Natural killer cell (primary cell): ENCODE measurements around the gene NOL4L. TPM values are rescaled to one million over a fixed set of nuclear protein-coding genes. Genes with fewer than 3 reads are reported as not detected.

ENCODE experiments used
- ATAC-seq, 3 donors: fragments of 150-1000 bp in 2 of 3; fragments of 200-7000 bp in 1 of 3; cut with Tn5 transposase; 1 replicate in 1 of 3; 2 replicates in 2 of 3; pipeline ENCODE4 v1.10.0; 2021; ENCODE audit warnings: mild to moderate bottlenecking in 2 of 3, moderate library complexity in 2 of 3
- DNase-seq, 2 donors: peaks; one replicate each; pipeline versions ENCODE4 v3.0.0 to v3.0.0-alpha.2; 2013 to 2021; ENCODE audit warnings: mixed read lengths in 1 of 2
- H3K27ac ChIP-seq: one replicate; pipeline ENCODE4 v1.5.1; 2013; ENCODE audit warnings: mild to moderate bottlenecking, low read length
- H3K27me3 ChIP-seq: one replicate; pipeline ENCODE4 v1.6.1; 2013; ENCODE audit warnings: low read length; ENCODE audit not compliant: control insufficient read depth, insufficient read depth
- H3K36me3 ChIP-seq: one replicate; pipeline ENCODE4 v1.6.1; 2013; ENCODE audit warnings: low read length; ENCODE audit not compliant: control insufficient read depth, insufficient read depth
- H3K4me1 ChIP-seq: one replicate; pipeline ENCODE4 v1.6.1; 2013; ENCODE audit warnings: low read length; ENCODE audit not compliant: control insufficient read depth, insufficient read depth
- H3K4me3 ChIP-seq: one replicate; pipeline ENCODE4 v1.5.1; 2013; ENCODE audit warnings: low read length
- H3K9me3 ChIP-seq: one replicate; pipeline ENCODE4 v1.6.1; 2013; ENCODE audit warnings: low read length; ENCODE audit not compliant: control insufficient read depth, insufficient read depth
- H3K27ac Mint-ChIP-seq, 2 donors: one replicate each; pipeline ENCODE4 v1.8.0; 2022; ENCODE audit warnings: mild to moderate bottlenecking in 2 of 2, mixed read lengths in 2 of 2, moderate library complexity in 1 of 2
- H3K27me3 Mint-ChIP-seq, 2 donors: one replicate each; pipeline ENCODE4 v1.8.0; 2022; ENCODE audit warnings: low read depth in 2 of 2, mixed read lengths in 2 of 2
- H3K36me3 Mint-ChIP-seq: one replicate; pipeline ENCODE4 v1.8.0; 2022; ENCODE audit warnings: mixed read lengths
- H3K4me1 Mint-ChIP-seq, 2 donors: one replicate each; pipeline ENCODE4 v1.8.0; 2022; ENCODE audit warnings: mixed read lengths in 2 of 2
- H3K4me3 Mint-ChIP-seq: one replicate; pipeline ENCODE4 v1.8.0; 2022; ENCODE audit warnings: mild to moderate bottlenecking, moderate library complexity, mixed read lengths
- H3K9me3 Mint-ChIP-seq, 2 donors: one replicate each; pipeline ENCODE4 v1.8.0; 2022; ENCODE audit warnings: mixed read lengths in 2 of 2
- WGBS: methylation state at CpG from one replicate; pipeline ENCODE4 v1.1.7; 2013; ENCODE audit warnings: missing lambda C conversion rate; ENCODE audit not compliant: insufficient coverage; 5-methylcytosine and 5-hydroxymethylcytosine counted together
- intact Hi-C: fragments of 100-400 bp; cut with micrococcal nuclease; formaldehyde crosslinking; loops from one replicate; pipeline ENCODE4 v1.14.2; 2022
- total RNA-seq, 4 donors: library from RNA; stranded (reverse); fragments of 120-200 nt in 1 of 4; gene quantifications; one replicate each; pipeline versions ENCODE4 v1.2.3 to v1.2.4, GENCODE V29; 2013 to 2022
- TF ChIP-seq, protein P1 (sequence below): fragments of 200-600 bp; IDR thresholded peaks from one replicate; pipeline ENCODE4 v1.8.0; 2022; ENCODE audit warnings: antibody characterized with exemption

NOL4L gene
- total RNA-seq, 3 donors from 2014 or later (not counting 1 experiment from before 2014, with no cell fraction given) = 101 to 136 (median 114) TPM

GRCh38 chr20:32457479-32457986, 127.6 kb downstream of the NOL4L start:
- Histone ChIP-seq H3K4me1 (peaks cover 28% of the 10 kb centered on the region), H3K27me3 (no peaks in the 10 kb centered on the region), H3K36me3 (peaks cover 50% of the 10 kb centered on the region), H3K9me3 (no peaks in the 10 kb centered on the region), H3K4me3 (no peak overlapping the region), H3K27ac (no peak overlapping the region)
- intact Hi-C loops = no loop called here
- Mint-ChIP-seq H3K4me3 (peak overlapping the region; percentile 63), H3K9me3 (no peaks in the 10 kb centered on the region), H3K27ac (peak overlapping the region in 1 of 2 donors; percentile 65), H3K36me3 (no peaks in the 10 kb centered on the region), H3K4me1 (peaks cover 18 to 37% of the 10 kb centered on the region in 2 donors), H3K27me3 (no peaks in the 10 kb centered on the region)
- TF ChIP-seq, protein P1, sequence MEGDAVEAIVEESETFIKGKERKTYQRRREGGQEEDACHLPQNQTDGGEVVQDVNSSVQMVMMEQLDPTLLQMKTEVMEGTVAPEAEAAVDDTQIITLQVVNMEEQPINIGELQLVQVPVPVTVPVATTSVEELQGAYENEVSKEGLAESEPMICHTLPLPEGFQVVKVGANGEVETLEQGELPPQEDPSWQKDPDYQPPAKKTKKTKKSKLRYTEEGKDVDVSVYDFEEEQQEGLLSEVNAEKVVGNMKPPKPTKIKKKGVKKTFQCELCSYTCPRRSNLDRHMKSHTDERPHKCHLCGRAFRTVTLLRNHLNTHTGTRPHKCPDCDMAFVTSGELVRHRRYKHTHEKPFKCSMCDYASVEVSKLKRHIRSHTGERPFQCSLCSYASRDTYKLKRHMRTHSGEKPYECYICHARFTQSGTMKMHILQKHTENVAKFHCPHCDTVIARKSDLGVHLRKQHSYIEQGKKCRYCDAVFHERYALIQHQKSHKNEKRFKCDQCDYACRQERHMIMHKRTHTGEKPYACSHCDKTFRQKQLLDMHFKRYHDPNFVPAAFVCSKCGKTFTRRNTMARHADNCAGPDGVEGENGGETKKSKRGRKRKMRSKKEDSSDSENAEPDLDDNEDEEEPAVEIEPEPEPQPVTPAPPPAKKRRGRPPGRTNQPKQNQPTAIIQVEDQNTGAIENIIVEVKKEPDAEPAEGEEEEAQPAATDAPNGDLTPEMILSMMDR = no peak
- ATAC-seq = peak in 1 of 3 donors; percentile 50
- DNase-seq = no peak
- 65% methylated on average over 29 of the region's 29 CpGs for WGBS

- H3K27me3 ChIP-seq = no peaks in the 10 kb centered on the region
- H3K27me3 Mint-ChIP-seq = no peaks in the 10 kb centered on the region
- 57% methylated on average over 30 of the region's 36 CpGs for WGBS
- H3K9me3 ChIP-seq = no peaks in the 10 kb centered on the region
- no peak overlapping the region for H3K27ac ChIP-seq
- H3K36me3 Mint-ChIP-seq = no peaks in the 10 kb centered on the region
- ATAC-seq (peak in 2 of 3 donors; percentile 18 to 53), DNase-seq (no peak)
- H3K4me1 ChIP-seq = peaks cover 28% of the 10 kb centered on the region
- intact Hi-C loops = no loop called here
- peaks cover 18 to 35% of the 10 kb centered on the region in 2 donors for H3K4me1 Mint-ChIP-seq
- H3K27ac Mint-ChIP-seq = no peak overlapping the region
- TF ChIP-seq, protein P1 = peak; percentile 16
- H3K36me3 ChIP-seq = peaks cover 52% of the 10 kb centered on the region
- H3K9me3 Mint-ChIP-seq = no peaks in the 10 kb centered on the region
- no peak overlapping the region for H3K4me3 ChIP-seq
- H3K4me3 Mint-ChIP-seq = no peak overlapping the region
Observed at GRCh38 chr20:32456869-32457478, 128.2 kb downstream of the NOL4L start.

DNA sequence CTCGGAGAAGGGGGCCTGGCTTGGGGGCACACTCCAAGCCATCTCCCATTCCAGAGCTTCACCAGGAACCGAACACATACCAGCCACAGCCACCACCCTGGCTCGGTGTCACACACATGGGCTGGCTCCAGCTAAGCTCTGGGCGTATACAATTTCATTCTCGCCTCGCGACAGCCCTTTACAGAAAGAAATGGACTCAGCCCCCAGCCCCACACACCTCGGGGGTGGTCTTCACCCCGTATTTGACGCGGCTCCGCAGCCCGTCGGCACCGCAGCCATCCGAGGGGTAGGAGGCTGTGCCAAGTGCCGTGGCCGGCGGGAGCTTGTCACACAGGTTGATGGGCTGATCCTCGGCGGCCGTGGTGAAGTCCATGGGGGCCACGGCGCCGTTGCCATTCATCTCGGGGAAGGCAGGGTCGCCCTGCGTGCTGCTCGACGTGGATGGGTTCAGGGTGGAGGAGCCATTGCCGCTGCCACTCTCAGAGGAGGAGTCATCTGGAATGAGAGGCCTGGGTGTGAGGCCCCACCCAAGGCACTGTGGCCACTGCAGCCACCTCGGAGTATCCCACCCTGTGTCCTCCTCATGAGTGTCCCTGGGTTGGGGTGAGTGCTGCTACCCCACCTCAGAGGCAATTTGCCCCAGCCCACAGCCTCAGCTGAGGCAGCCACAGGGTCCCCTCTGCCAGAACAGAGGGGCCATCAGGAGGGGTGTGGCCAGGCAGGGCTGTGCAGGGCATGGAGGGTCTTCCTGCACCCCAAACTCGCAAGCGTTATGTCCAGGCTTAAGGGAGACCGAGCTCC, 129.0 kb downstream of the NOL4L start:
- H3K4me1 ChIP-seq = peaks cover 28% of the 10 kb centered on the region
- Mint-ChIP-seq H3K4me1 (peaks cover 18 to 37% of the 10 kb centered on the region in 2 donors), H3K4me3 (no peak overlapping the region), H3K36me3 (no peaks in the 10 kb centered on the region), H3K27ac (no peak overlapping the region), H3K9me3 (no peaks in the 10 kb centered on the region), H3K27me3 (no peaks in the 10 kb centered on the region)
- H3K27ac ChIP-seq = no peak overlapping the region
- H3K36me3 ChIP-seq = peaks cover 60% of the 10 kb centered on the region
- no peaks in the 10 kb centered on the region for H3K27me3 ChIP-seq
- 96% methylated on average over 35 of the region's 35 CpGs for WGBS
- H3K9me3 ChIP-seq = no peaks in the 10 kb centered on the region
- TF ChIP-seq, protein P1 = no peak
- H3K4me3 ChIP-seq = no peak overlapping the region
- ATAC-seq (no peak), DNase-seq (no peak)
- intact Hi-C loops = no loop called here
